GM12878 (cell line): ENCODE results near the gene KRTAP1-4. TPM values are rescaled to one million over a fixed set of nuclear protein-coding genes. Genes with fewer than 3 reads are reported as not detected.

ENCODE experiments used
- ATAC-seq: fragments of 200-7000 bp; cut with Tn5 transposase; 3 replicates; pipeline ENCODE4 v1.9.1; 2020; ENCODE audit warnings: mild to moderate bottlenecking, moderate library complexity
- BruUV-seq: library from RNA; stranded (reverse); fragments of 400-500 nt; replicated peaks from 2 replicates; lab custom pipeline; 2021; lab: Mats Ljungman, UMichigan
- CTCF ChIA-PET: fragments of 300-600 bp; sonication (Branson Sonifier 250); formaldehyde crosslinking; extraction: SDS; loops from one replicate; lab custom pipeline; 2021; ENCODE audit warnings: inconsistent platforms; lab: Yijun Ruan, JAX
- POLR2A ChIA-PET: fragments of 350-600 bp; formaldehyde crosslinking; extraction: SDS; loops from one replicate; lab custom pipeline; 2021; ENCODE audit warnings: inconsistent platforms; lab: Charles Lee
- RAD21 ChIA-PET: fragments of 300-600 bp; sonication (Branson Sonifier 250); formaldehyde crosslinking; loops from one replicate; lab custom pipeline; 2023; ENCODE audit warnings: antibody characterized with exemption; ENCODE audit not compliant: unreplicated experiment; lab: Charles Lee
- SMC1A ChIA-PET: fragments of 300-600 bp; sonication (Branson Sonifier 250); formaldehyde crosslinking; loops from one replicate; lab custom pipeline; 2023; ENCODE audit not compliant: unreplicated experiment, uncharacterized antibody; lab: Charles Lee
- DNase-seq: peaks from one replicate; pipeline ENCODE4 v3.0.0-alpha.2; 2011; ENCODE audit warnings: low read depth, low spot score
- FAIRE-seq: peaks from 3 replicates; lab custom pipeline; 2011; peaks lifted over from hg19 to GRCh38; lab: Jason Lieb, UNC
- H2AFZ ChIP-seq: 2 replicates; pipeline ENCODE4 v1.6.0; 2011; ENCODE audit warnings: low read depth, low read length, control low read depth; ENCODE audit not compliant: control insufficient read depth
- H3K27ac ChIP-seq: 2 replicates; pipeline ENCODE4 v1.5.1; 2011; ENCODE audit warnings: control low read depth; ENCODE audit not compliant: control insufficient read depth, insufficient read depth
- H3K27me3 ChIP-seq, 2 experiments: replicated peaks in 1 of 2; 2 replicates each; pipeline versions ENCODE4 v1.6.0 to v1.6.1; 2011; ENCODE audit warnings: low read length in 1 of 2; ENCODE audit not compliant: control insufficient read depth in 2 of 2, insufficient read depth in 2 of 2
- H3K36me3 ChIP-seq, 2 experiments: 2 replicates each; pipeline ENCODE4 v1.5.1; 2011; ENCODE audit warnings: low read length in 1 of 2; ENCODE audit not compliant: control insufficient read depth in 2 of 2, insufficient read depth in 2 of 2
- H3K4me1 ChIP-seq: 2 replicates; pipeline ENCODE4 v1.6.1; 2011; ENCODE audit warnings: mild to moderate bottlenecking, low read length, moderate library complexity, mixed read lengths; ENCODE audit not compliant: control insufficient read depth, insufficient read depth
- H3K4me2 ChIP-seq: 2 replicates; pipeline ENCODE4 v1.6.0; 2011; ENCODE audit warnings: control low read depth; ENCODE audit not compliant: control insufficient read depth, insufficient read depth
- H3K4me3 ChIP-seq: fragments of 200-600 bp; sonication (generic); 2 replicates; pipeline ENCODE4 v1.5.1; 2016
- H3K79me2 ChIP-seq: 2 replicates; pipeline ENCODE4 v1.6.0; 2011; ENCODE audit warnings: low read length; ENCODE audit not compliant: control insufficient read depth, insufficient read depth
- H3K9ac ChIP-seq: 2 replicates; pipeline ENCODE4 v1.8.0; 2011; ENCODE audit warnings: low read length, control low read depth, mixed read lengths; ENCODE audit not compliant: control insufficient read depth, insufficient read depth
- H3K9me3 ChIP-seq: replicated peaks from 3 replicates; pipeline ENCODE4 v1.5.1; 2011; ENCODE audit warnings: mild to moderate bottlenecking, low read length; ENCODE audit not compliant: control insufficient read depth, insufficient read depth
- H4K20me1 ChIP-seq: 2 replicates; pipeline ENCODE4 v1.6.0; 2011; ENCODE audit not compliant: control insufficient read depth, insufficient read depth
- CHD1 ChIP-seq: IDR thresholded peaks from 2 replicates; pipeline ENCODE4 v1.6.1; 2012; ENCODE audit warnings: low read depth, low read length, improper control_type of control experiment
- ETV6 ChIP-seq, 2 experiments: fragments of 450-650 bp in 1 of 2; IDR thresholded peaks in 1 of 2; conservative IDR thresholded peaks in 1 of 2; 2 replicates each; pipeline ENCODE4 v1.6.1; 2014; ENCODE audit warnings: antibody characterized with exemption in 1 of 2, borderline replicate concordance in 1 of 2, low read depth in 1 of 2, mild to moderate bottlenecking in 1 of 2, moderate library complexity in 1 of 2
- GATAD2B ChIP-seq: fragments of 450-650 bp; conservative IDR thresholded peaks from 2 replicates; pipeline ENCODE4 v1.6.1; 2017; ENCODE audit warnings: low read depth, mild to moderate bottlenecking, moderate library complexity
- MYC ChIP-seq: IDR thresholded peaks from 2 replicates; pipeline ENCODE4 v1.6.1; 2011; ENCODE audit warnings: mild to moderate bottlenecking, low read length, moderate library complexity, inconsistent platforms; ENCODE audit not compliant: insufficient read depth, insufficient replicate concordance, insufficient read length, severe bottlenecking
- NFXL1 ChIP-seq: fragments of 450-650 bp; IDR thresholded peaks from 2 replicates; pipeline ENCODE4 v1.6.1; 2017; ENCODE audit warnings: antibody characterized with exemption, mild to moderate bottlenecking, borderline replicate concordance
- NFYA ChIP-seq: IDR thresholded peaks from 2 replicates; pipeline ENCODE4 v1.6.1; 2011; ENCODE audit warnings: low read depth, mild to moderate bottlenecking, low read length, improper control_type of control experiment, borderline replicate concordance
- RB1 ChIP-seq: fragments of 450-650 bp; formaldehyde crosslinking; IDR thresholded peaks from 2 replicates; pipeline ENCODE4 v1.6.1; 2017; ENCODE audit warnings: mild to moderate bottlenecking, borderline replicate concordance
- SMC3 ChIP-seq: IDR thresholded peaks from 2 replicates; pipeline ENCODE4 v1.6.1; 2011; ENCODE audit warnings: low read length, improper control_type of control experiment, borderline replicate concordance
- SPI1 ChIP-seq: IDR thresholded peaks from 2 replicates; pipeline ENCODE4 v1.6.1; 2011; ENCODE audit warnings: low read depth, mild to moderate bottlenecking, low read length, moderate library complexity, borderline replicate concordance; ENCODE audit not compliant: insufficient read depth
- SREBF2 ChIP-seq: IDR thresholded peaks from 2 replicates; pipeline ENCODE4 v1.6.1; 2012; ENCODE audit warnings: mild to moderate bottlenecking, low read length
- YY1 ChIP-seq: IDR thresholded peaks from 2 replicates; pipeline ENCODE4 v1.6.1; 2011; ENCODE audit warnings: low read depth, mild to moderate bottlenecking, low read length
- ZNF622 ChIP-seq: fragments of 450-650 bp; IDR thresholded peaks from 2 replicates; pipeline ENCODE4 v1.6.1; 2017; ENCODE audit warnings: mild to moderate bottlenecking, inconsistent platforms
- WGBS: methylation state at CpG from one replicate; pipeline ENCODE4 v1.1.6; 2016; ENCODE audit warnings: low lambda C conversion rate; ENCODE audit not compliant: insufficient replicate concordance, insufficient coverage; ENCODE audit errors: missing lambda C conversion rate; 5-methylcytosine and 5-hydroxymethylcytosine counted together
- in situ Hi-C: fragments of 300-500 bp; cut with MboI; formaldehyde crosslinking; loops from 9 replicates; pipeline ENCODE4 v1.14.3; 2018; ENCODE audit warnings: mixed read lengths
- intact Hi-C: fragments of 100-400 bp; cut with micrococcal nuclease; formaldehyde crosslinking; loops from one replicate; pipeline ENCODE4 v1.14.2; 2022; ENCODE audit not compliant: unreplicated experiment
- polyA plus RNA-seq, 11 experiments: library from polyadenylated mRNA; depleted of rRNA in 4 of 11; unstranded in 6 of 11; stranded (reverse) in 5 of 11; fragments of >200 nt; fragmentation: Nextera tagmentation in 4 of 11; fragmentation: Illumina TruSeq in 1 of 11; extraction: Ambion mirVana in 4 of 11; extraction: Trizol in 1 of 11; gene quantifications; 1 replicate in 1 of 11; 2 replicates in 10 of 11; pipeline versions ENCODE4 v1.2.1 to v1.2.3, GENCODE V29; 2011 to 2016; ENCODE audit warnings: inconsistent platforms in 2 of 11, missing spikeins in 2 of 11, low read depth in 1 of 11
- total RNA-seq, 4 experiments: library from RNA; depleted of rRNA in 3 of 4; stranded (reverse); fragments of >200 nt in 3 of 4; fragmentation: Illumina TruSeq in 1 of 4; extraction: Trizol in 1 of 4; gene quantifications; 2 replicates each; pipeline versions ENCODE4 v1.2.1 to v1.2.3, GENCODE V29; 2013 to 2021
- TF ChIP-seq, protein P1 (sequence below): IDR thresholded peaks from 2 replicates; pipeline ENCODE4 v1.6.1; 2012; ENCODE audit warnings: improper control_type of control experiment, low read depth, low read length; ENCODE audit not compliant: insufficient replicate concordance
- TF ChIP-seq, protein P2 (sequence below): IDR thresholded peaks from 2 replicates; pipeline ENCODE4 v1.6.1; 2012; ENCODE audit warnings: low read depth, low read length, improper control_type of control experiment
- TF ChIP-seq, protein P3 (sequence below): fragments of 450-650 bp; IDR thresholded peaks from 2 replicates; pipeline ENCODE4 v1.6.1; 2017; ENCODE audit warnings: low read depth, mild to moderate bottlenecking, moderate library complexity

Gene KRTAP1-4
- total and polyA plus RNA-seq, 10 of the 15 experiments (the other 5 are each of a cell fraction or from before 2014, with no cell fraction given) = not detected

DNA sequence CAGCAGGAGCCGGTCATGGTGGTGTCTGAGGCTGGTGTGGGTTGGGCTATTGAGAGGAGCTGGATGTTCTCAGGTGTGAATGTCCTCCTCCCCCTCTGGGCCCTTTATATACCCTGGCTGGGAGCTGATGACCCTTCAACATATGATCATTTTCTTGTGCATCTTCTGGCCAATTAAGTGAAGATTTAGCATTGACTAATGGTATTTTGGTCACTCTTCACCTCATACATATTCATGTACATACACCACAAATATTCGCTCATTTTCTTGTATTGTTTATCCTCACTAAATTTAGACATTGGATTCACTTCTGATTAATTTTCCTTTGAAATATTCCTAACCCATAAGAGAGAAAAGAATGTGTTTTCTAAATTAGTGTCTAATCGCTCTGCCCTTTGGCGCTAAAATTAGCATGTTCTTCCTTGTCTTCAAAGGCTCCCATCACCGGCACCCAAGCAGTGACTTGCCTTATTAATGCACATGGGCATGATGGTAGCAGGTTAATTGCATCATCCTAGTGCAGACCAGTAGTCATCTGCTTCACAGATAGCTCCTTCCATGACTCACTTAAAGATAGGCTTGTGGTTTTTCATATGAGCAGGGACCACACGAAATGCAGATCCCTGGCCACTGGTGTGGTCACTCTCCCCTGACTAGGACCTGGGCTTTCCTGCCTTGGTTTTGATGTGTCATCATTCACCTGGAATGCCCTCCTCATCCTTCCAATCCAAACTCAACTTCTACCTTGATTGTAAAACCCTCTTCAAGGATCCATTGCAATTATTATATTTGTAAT is 36.0 kb upstream of the KRTAP1-4 start, which contains the start of gene KRTAP2-4:
TSS of gene KRTAP2-4 (minus strand) at position 51 of the 796 bp plus-strand sequence. CDS start at position 17, 34 bp downstream.
- intact Hi-C loops = no loop called here
- SMC1A ChIA-PET = no interaction called here
- no peak within 1 kb of the TSS for H3K27ac ChIP-seq
- H3K9ac ChIP-seq = no peak within 1 kb of the TSS
- H3K27me3 ChIP-seq = no peaks in the 10 kb centered on the region; a peak in 2 of 4 replicates
- DNase-seq = no peak
- H3K4me2 ChIP-seq = no peak within 1 kb of the TSS
- H3K79me2 ChIP-seq = no peaks in the 10 kb centered on the region
- no peak for FAIRE-seq
- CTCF ChIA-PET = no interaction called here
- no peak for ATAC-seq
- in situ Hi-C loops = no loop called here
- RAD21 ChIA-PET = no interaction called here
- POLR2A ChIA-PET = no interaction called here
- no peaks in the 10 kb centered on the region for H3K36me3 ChIP-seq
- no peaks in the 10 kb centered on the region for H4K20me1 ChIP-seq
- no peak within 1 kb of the TSS for H2AFZ ChIP-seq
- H3K9me3 ChIP-seq = no peaks in the 10 kb centered on the region
- 56% methylated on average over 6 of the region's 6 CpGs for WGBS
- TF ChIP-seq YY1 (no peak), NFXL1 (no peak), NFYA (no peak), GATAD2B (no peak), SPI1 (no peak), SREBF2 (no peak), MYC (no peak), CHD1 (no peak), ZNF622 (no peak), RB1 (no peak), ETV6 (conservative IDR thresholded peaks at IDR 0.05 in 1 of 2, IDR thresholded peaks at IDR 0.05 in 1 of 2; ENCODE audit: borderline replicate concordance in 1 of 2, low read depth in 1 of 2) (no peak), SMC3 (no peak)
- TF ChIP-seq, protein P1, sequence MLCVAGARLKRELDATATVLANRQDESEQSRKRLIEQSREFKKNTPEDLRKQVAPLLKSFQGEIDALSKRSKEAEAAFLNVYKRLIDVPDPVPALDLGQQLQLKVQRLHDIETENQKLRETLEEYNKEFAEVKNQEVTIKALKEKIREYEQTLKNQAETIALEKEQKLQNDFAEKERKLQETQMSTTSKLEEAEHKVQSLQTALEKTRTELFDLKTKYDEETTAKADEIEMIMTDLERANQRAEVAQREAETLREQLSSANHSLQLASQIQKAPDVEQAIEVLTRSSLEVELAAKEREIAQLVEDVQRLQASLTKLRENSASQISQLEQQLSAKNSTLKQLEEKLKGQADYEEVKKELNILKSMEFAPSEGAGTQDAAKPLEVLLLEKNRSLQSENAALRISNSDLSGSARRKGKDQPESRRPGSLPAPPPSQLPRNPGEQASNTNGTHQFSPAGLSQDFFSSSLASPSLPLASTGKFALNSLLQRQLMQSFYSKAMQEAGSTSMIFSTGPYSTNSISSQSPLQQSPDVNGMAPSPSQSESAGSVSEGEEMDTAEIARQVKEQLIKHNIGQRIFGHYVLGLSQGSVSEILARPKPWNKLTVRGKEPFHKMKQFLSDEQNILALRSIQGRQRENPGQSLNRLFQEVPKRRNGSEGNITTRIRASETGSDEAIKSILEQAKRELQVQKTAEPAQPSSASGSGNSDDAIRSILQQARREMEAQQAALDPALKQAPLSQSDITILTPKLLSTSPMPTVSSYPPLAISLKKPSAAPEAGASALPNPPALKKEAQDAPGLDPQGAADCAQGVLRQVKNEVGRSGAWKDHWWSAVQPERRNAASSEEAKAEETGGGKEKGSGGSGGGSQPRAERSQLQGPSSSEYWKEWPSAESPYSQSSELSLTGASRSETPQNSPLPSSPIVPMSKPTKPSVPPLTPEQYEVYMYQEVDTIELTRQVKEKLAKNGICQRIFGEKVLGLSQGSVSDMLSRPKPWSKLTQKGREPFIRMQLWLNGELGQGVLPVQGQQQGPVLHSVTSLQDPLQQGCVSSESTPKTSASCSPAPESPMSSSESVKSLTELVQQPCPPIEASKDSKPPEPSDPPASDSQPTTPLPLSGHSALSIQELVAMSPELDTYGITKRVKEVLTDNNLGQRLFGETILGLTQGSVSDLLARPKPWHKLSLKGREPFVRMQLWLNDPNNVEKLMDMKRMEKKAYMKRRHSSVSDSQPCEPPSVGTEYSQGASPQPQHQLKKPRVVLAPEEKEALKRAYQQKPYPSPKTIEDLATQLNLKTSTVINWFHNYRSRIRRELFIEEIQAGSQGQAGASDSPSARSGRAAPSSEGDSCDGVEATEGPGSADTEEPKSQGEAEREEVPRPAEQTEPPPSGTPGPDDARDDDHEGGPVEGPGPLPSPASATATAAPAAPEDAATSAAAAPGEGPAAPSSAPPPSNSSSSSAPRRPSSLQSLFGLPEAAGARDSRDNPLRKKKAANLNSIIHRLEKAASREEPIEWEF = no peak
- TF ChIP-seq, protein P2, sequence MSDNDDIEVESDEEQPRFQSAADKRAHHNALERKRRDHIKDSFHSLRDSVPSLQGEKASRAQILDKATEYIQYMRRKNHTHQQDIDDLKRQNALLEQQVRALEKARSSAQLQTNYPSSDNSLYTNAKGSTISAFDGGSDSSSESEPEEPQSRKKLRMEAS = no peak
- TF ChIP-seq, protein P3, sequence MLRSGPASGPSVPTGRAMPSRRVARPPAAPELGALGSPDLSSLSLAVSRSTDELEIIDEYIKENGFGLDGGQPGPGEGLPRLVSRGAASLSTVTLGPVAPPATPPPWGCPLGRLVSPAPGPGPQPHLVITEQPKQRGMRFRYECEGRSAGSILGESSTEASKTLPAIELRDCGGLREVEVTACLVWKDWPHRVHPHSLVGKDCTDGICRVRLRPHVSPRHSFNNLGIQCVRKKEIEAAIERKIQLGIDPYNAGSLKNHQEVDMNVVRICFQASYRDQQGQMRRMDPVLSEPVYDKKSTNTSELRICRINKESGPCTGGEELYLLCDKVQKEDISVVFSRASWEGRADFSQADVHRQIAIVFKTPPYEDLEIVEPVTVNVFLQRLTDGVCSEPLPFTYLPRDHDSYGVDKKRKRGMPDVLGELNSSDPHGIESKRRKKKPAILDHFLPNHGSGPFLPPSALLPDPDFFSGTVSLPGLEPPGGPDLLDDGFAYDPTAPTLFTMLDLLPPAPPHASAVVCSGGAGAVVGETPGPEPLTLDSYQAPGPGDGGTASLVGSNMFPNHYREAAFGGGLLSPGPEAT = no peak
- H3K4me3 ChIP-seq = no peak within 1 kb of the TSS
- BruUV-seq = no TSS peak
- H3K4me1 ChIP-seq = no peaks in the 10 kb centered on the region
